Measurements from ENCODE around the gene OXCT1.

- TF ChIP-seq NR3C1 (IDR thresholded peaks at IDR 0.05) (no peak), RAD21 (conservative IDR thresholded peaks at IDR 0.05 in 1 of 2, IDR thresholded peaks at IDR 0.05 in 1 of 2) (no peak), RFX5 (IDR thresholded peaks at IDR 0.05) (no peak), BHLHE40 (IDR thresholded peaks at IDR 0.05; ENCODE audit: low read depth, low read length) (no peak), SMC3 (IDR thresholded peaks at IDR 0.05) (no peak), MAFK (IDR thresholded peaks at IDR 0.05; ENCODE audit: partially characterized antibody) (no peak)
- TF ChIP-seq, protein P1, sequence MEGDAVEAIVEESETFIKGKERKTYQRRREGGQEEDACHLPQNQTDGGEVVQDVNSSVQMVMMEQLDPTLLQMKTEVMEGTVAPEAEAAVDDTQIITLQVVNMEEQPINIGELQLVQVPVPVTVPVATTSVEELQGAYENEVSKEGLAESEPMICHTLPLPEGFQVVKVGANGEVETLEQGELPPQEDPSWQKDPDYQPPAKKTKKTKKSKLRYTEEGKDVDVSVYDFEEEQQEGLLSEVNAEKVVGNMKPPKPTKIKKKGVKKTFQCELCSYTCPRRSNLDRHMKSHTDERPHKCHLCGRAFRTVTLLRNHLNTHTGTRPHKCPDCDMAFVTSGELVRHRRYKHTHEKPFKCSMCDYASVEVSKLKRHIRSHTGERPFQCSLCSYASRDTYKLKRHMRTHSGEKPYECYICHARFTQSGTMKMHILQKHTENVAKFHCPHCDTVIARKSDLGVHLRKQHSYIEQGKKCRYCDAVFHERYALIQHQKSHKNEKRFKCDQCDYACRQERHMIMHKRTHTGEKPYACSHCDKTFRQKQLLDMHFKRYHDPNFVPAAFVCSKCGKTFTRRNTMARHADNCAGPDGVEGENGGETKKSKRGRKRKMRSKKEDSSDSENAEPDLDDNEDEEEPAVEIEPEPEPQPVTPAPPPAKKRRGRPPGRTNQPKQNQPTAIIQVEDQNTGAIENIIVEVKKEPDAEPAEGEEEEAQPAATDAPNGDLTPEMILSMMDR (IDR thresholded peaks at IDR 0.05), result no peak
These were observed 133.6 kb downstream of the OXCT1 start for GRCh38 chr5:41736641-41737040.
